Pancreas (tissue), 10 donors: ENCODE data around the gene NDNF. TPM values are rescaled to one million over a fixed set of nuclear protein-coding genes. Genes with fewer than 3 reads are reported as not detected.

Experiments
- ATAC-seq, 4 donors: fragments of 200-7000 bp; cut with Tn5 transposase; one replicate each; pipeline versions ENCODE4 v1.8.0 to v1.9.1; 2020; ENCODE audit warnings: mild to moderate bottlenecking in 4 of 4, moderate library complexity in 4 of 4
- DNase-seq, 6 donors: peaks; one replicate each; pipeline ENCODE4 v3.0.0-alpha.2; 2020
- FAIRE-seq: peaks from 2 replicates; lab custom pipeline; 2012; peaks lifted over from hg19 to GRCh38; lab: Jason Lieb, UNC
- H3K27ac ChIP-seq, 4 donors: fragments of 200-600 bp; sonication (generic); 1 replicate in 3 of 4; 2 replicates in 1 of 4; pipeline versions ENCODE4 v1.5.0 to v1.8.0; 2020
- H3K27me3 ChIP-seq, 4 donors: fragments of 200-600 bp; one replicate each; pipeline ENCODE4 v1.8.0; 2021
- H3K36me3 ChIP-seq, 3 donors: fragments of 200-600 bp; sonication (generic) in 1 of 3; one replicate each; pipeline versions ENCODE4 v1.5.0 to v1.8.0; 2020 to 2021
- H3K4me1 ChIP-seq, 3 donors: fragments of 200-600 bp; one replicate each; pipeline ENCODE4 v1.8.0; 2021
- H3K4me3 ChIP-seq, 4 donors: fragments of 200-600 bp; sonication (generic) in 2 of 4; one replicate each; pipeline versions ENCODE4 v1.5.0 to v1.8.0; 2020 to 2021
- H3K9me3 ChIP-seq, 4 donors: fragments of 200-600 bp; one replicate each; pipeline ENCODE4 v1.8.0; 2021
- WGBS, 2 donors: extraction: QIAGEN DNeasy Blood & Tissue Kit; methylation state at CpG; one replicate each; pipeline ENCODE4 v1.1.7; 2013; 5-methylcytosine and 5-hydroxymethylcytosine counted together
- intact Hi-C, 3 donors: fragments of 100-400 bp; cut with DNase I; formaldehyde crosslinking; loops; one replicate each; pipeline versions ENCODE4 v1.11.1 to v1.14.2; 2022
- polyA plus RNA-seq, 2 donors: library from polyadenylated mRNA; stranded (reverse); fragments of 200-250 nt; gene quantifications; one replicate each; pipeline ENCODE4 v1.2.3, GENCODE V29; 2013
- total RNA-seq, 6 donors: library from RNA; stranded (reverse); fragmentation: NEBNext Ultra II Directional in 4 of 6; extraction: Animal tissue kit (Norgen Biotek cat#: 25700) in 4 of 6; gene quantifications; one replicate each; pipeline versions ENCODE4 v1.2.1 to v1.2.4, GENCODE V29; 2021 to 2023
- TF ChIP-seq, protein P1 (sequence below), 4 donors: fragments of 200-600 bp; sonication (generic) in 3 of 4; IDR thresholded peaks; one replicate each; pipeline versions ENCODE4 v1.5.0 to v1.8.0; 2021; ENCODE audit warnings: antibody characterized with exemption in 4 of 4
- donor health status: healthy with polysubstance abuse.
- donor health status: DM: no; HTN: no; CAD: no; lungs with moderate emphysema.
- donor health status: DM: no; HTN: no; CAD: no.
- donor health status: control.
- donor health status: control.
- donor health status: Bipolar disorder and iron deficiency.
- donor health status: DM: yes; HTN: yes; CAD: no.
- donor health status: DM: no; HTN: no; CAD: no.
- donor health status: DM: no; HTN: no; CAD: no.
- donor health status: DM: yes; HTN: yes; CAD: no.

Gene NDNF
- total and polyA plus RNA-seq, 8 donors = 0.12 to 0.43 (median 0.28) TPM

GRCh38 chr4:121108557-121108956 is 36.2 kb upstream of the NDNF start:
- Histone ChIP-seq H3K27me3 (peaks cover 0 to 8% (median 0%) of the 10 kb centered on the region in 4 donors), H3K36me3 (no peaks in the 10 kb centered on the region), H3K4me3 (no peak overlapping the region), H3K4me1 (peaks cover 0 to 5% (median 0%) of the 10 kb centered on the region in 3 donors), H3K9me3 (no peaks in the 10 kb centered on the region), H3K27ac (no peak overlapping the region)
- intact Hi-C loops = no loop called here
- FAIRE-seq (no peak), ATAC-seq (peak; percentile 69 to 81 (median 78)), DNase-seq (peak in 2 of 6 donors; percentile 21 to 31)
- TF ChIP-seq, protein P1, sequence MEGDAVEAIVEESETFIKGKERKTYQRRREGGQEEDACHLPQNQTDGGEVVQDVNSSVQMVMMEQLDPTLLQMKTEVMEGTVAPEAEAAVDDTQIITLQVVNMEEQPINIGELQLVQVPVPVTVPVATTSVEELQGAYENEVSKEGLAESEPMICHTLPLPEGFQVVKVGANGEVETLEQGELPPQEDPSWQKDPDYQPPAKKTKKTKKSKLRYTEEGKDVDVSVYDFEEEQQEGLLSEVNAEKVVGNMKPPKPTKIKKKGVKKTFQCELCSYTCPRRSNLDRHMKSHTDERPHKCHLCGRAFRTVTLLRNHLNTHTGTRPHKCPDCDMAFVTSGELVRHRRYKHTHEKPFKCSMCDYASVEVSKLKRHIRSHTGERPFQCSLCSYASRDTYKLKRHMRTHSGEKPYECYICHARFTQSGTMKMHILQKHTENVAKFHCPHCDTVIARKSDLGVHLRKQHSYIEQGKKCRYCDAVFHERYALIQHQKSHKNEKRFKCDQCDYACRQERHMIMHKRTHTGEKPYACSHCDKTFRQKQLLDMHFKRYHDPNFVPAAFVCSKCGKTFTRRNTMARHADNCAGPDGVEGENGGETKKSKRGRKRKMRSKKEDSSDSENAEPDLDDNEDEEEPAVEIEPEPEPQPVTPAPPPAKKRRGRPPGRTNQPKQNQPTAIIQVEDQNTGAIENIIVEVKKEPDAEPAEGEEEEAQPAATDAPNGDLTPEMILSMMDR (IDR thresholded peaks at IDR 0.05) = no peak
- 55 to 56% methylated on average over 2 of the region's 2 CpGs for WGBS, 2 donors

- peaks cover 0 to 8% (median 0%) of the 10 kb centered on the region in 4 donors for H3K27me3 ChIP-seq
- H3K9me3 ChIP-seq = no peaks in the 10 kb centered on the region
- TF ChIP-seq, protein P1 (IDR thresholded peaks at IDR 0.05) = no peak
- H3K4me3 ChIP-seq = no peak overlapping the region
- WGBS, 2 donors = 96 to 97% methylated on average over 4 of the region's 4 CpGs
- intact Hi-C loops = no loop called here
- no peak for FAIRE-seq
- no peaks in the 10 kb centered on the region for H3K36me3 ChIP-seq
- H3K4me1 ChIP-seq = peaks cover 0 to 5% (median 0%) of the 10 kb centered on the region in 3 donors
- no peak overlapping the region for H3K27ac ChIP-seq
- no peak for ATAC-seq
- DNase-seq = no peak
Measured at GRCh38 chr4:121107507-121107906, 35.2 kb upstream of the NDNF start.

DNA sequence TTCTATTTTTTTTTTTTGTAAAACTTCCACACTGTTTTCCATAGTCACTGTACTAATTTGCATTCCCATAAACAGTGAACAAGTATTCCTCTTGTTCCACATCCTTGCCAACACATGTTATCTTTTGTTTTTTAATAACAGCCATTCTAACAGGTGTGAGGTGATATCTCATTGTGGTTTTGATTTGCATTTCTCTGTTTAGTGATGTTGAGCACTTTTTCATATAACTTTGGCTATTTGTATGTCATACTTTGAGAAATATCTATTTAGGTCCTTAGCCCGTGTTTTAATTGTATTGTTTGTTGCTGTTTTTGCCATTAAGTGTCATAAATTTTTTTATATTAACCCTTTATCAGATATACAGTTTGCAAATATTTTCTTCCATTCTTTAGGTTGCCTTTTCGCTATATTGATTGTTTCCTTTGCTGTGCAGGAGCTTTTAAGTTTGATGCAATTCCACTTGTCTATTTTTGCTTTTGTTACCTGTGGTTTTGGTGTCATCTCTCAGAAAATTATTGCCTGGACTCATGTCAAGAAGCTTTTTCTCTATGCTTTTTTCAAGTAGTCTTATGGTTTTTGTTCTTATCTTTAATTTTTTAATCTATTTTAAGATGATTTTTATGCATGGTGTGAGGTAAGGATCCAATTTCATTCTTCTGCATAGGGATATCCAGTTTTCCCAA is 27.9 kb upstream of the NDNF start:
- ATAC-seq (no peak), FAIRE-seq (no peak), DNase-seq (no peak)
- H3K36me3 ChIP-seq = no peaks in the 10 kb centered on the region
- TF ChIP-seq, protein P1 (IDR thresholded peaks at IDR 0.05) = no peak
- H3K4me3 ChIP-seq = no peak overlapping the region
- no peaks in the 10 kb centered on the region for H3K4me1 ChIP-seq
- intact Hi-C loops = no loop called here
- WGBS, 2 donors = 73 to 81% methylated on average over 2 of the region's 2 CpGs
- H3K27ac ChIP-seq = no peak overlapping the region
- no peaks in the 10 kb centered on the region for H3K9me3 ChIP-seq
- H3K27me3 ChIP-seq = peaks cover 0 to 2% (median 0%) of the 10 kb centered on the region in 4 donors

DNA sequence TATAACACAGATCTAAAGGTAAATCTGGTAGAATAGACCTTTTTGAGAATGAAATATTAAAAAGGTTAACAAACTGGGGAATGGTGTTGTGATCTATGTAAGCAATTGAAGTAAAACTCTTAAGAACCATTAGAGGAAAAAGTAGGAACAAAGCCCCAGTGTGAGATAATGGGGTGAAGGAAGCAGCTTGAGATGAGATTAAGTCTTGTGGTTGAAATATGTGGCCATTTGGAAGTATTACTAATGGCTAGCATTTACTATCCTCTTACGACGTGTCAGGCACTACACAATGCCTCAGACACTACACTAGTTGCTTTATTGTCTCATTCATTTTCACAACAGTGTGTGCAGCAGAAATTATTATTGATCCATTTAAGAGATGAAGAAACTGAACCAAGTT is 25.9 kb upstream of the NDNF start:
- Histone ChIP-seq H3K9me3 (no peaks in the 10 kb centered on the region), H3K4me1 (no peaks in the 10 kb centered on the region), H3K4me3 (no peak overlapping the region), H3K36me3 (no peaks in the 10 kb centered on the region), H3K27ac (no peak overlapping the region), H3K27me3 (no peaks in the 10 kb centered on the region)
- intact Hi-C loops = loop anchor here in 2 of 3 donors (10.0 kb wide), 2 partner anchors 383 to 943 kb away; no protein-coding TSS in a partner anchor
- 49 to 78% methylated on average over 2 of the region's 2 CpGs for WGBS, 2 donors
- TF ChIP-seq, protein P1 (IDR thresholded peaks at IDR 0.05) = no peak
- no peak for FAIRE-seq
- no peak for ATAC-seq
- DNase-seq = no peak

DNA sequence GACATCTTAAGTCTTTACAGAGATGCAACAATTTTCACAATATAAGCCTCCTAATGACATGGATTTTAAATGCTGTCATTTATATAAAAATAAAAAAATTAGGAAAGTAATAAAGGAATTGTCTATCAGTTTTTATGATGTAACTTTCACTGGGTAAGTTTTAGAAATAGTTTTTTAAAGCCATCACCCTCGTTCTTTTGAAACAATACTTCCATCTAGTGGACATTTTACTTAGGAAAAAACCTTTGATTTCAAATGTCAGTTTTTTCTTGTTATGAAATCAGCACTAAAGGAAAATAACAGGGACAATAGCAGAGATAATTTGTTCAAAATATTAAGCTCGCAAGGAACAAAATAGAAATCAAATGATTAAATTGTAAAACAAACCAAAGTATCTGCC is 24.3 kb upstream of the NDNF start:
- FAIRE-seq = peak; percentile 98
- H3K9me3 ChIP-seq = no peaks in the 10 kb centered on the region

More for the DNA sequence above, 24.3 kb upstream of the NDNF start:
- DNase-seq (no peak), ATAC-seq (peak in 3 of 4 donors; percentile 40 to 53 (median 47))
- WGBS, 2 donors = 6 to 7% methylated on average over 2 of the region's 2 CpGs
- H3K27ac ChIP-seq = no peak overlapping the region
- H3K4me3 ChIP-seq = no peak overlapping the region
- no peaks in the 10 kb centered on the region for H3K27me3 ChIP-seq
- no peaks in the 10 kb centered on the region for H3K36me3 ChIP-seq
- no peaks in the 10 kb centered on the region for H3K4me1 ChIP-seq
- intact Hi-C loops = loop anchor here in 2 of 3 donors (10.0 kb wide), 2 partner anchors 382 to 942 kb away; no protein-coding TSS in a partner anchor
- TF ChIP-seq, protein P1 (IDR thresholded peaks at IDR 0.05) = peak in 3 of 4 donors; percentile 38 to 46 (median 43)
